Cortex of kidney (tissue), 1 donor: Measurements from ENCODE around the gene CRMP1.

Experiments
- DNase-seq: peaks from one replicate; lab custom pipeline; 2025; lab: John Stamatoyannopoulos, UW

Gene CRMP1

DNA sequence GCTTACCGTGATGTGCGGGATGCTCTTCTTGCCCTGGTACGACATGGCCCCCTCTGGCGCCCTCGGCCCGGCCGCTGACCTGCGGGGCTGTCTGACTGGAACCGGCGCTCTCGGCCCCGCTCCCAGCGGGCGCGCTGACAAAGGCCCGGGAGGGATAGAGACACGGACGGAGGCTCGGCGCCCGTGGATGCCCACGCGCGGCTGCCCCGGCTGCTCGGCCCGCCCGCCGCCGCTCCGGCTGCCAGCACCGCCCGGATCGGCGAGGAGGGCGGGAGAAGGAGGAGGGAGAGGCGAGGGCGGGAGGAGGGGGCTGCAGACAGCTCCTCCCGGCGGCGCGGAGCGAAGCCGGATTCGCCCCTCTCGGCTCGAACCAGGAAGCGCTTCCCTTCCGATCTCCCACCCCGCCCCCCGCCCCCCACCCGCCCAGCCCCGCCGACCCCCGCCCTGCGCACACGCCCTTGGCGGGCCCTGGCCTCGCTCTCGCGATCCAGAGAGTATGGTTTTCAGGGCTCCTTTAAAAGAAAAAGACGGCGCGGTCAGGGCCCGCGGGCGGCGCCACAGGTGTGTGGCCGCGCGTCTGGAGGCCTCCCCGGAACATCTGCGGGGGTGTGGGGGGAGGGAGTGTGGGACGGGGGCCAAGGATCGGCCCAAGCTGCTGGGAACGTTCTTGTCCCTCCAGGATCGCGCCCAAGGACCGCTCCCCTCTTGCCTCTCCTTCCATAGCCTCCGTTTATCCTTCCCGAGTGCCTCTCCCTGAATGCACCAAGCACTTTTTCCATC, 4.5 kb downstream of the CRMP1 start:
- DNase-seq = no peak

GRCh38 chr4:5887361-5888221, 5.3 kb downstream of the CRMP1 start:
- DNase-seq = no peak

- no peak for DNase-seq
These were observed 5.9 kb downstream of the CRMP1 start for GRCh38 chr4:5887011-5887360.

GRCh38 chr4:5885733-5886132, 7.2 kb downstream of the CRMP1 start:
- DNase-seq = no peak

GRCh38 chr4:5884796-5885195, 8.1 kb downstream of the CRMP1 start:
- no peak for DNase-seq

DNA sequence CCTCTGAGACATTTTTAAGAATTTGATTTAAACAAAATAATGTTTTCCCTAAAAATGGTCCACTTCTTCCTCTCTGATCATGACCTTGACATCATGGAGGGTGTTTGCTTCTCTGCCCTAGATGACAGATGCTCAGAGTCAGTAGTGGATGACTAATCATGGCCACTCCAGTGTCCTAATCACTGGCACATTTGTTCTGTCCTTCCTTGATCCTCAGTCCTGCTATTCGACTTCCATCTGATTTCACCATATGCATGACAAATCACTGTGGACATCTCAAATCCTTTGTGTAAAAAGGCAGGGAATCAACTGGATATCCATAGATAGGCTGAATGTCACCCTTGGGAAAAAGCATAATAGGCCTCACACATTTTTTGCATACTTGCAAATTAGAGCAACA, 9.0 kb downstream of the CRMP1 start:
- DNase-seq = no peak

DNA sequence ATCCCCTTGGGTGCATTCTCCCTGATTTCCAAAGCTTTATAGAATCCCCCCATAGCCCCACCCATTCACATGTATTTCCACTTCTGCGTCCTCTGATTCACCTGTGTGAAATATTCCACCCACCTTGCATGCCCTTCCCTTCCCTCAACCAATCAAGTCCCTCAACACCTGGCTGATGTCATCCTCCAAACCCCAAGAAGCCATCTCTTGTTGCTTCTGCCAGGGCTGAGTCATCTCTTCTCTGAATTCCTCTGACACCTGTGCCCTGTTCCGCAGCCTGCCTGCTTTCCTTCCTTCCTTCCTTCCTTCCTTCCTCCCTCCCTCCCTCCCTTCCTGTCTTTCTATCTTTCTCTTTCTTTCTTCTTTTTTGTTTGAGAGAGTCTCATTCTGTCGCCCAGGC, 9.9 kb downstream of the CRMP1 start:
- no peak for DNase-seq

- no peak for DNase-seq
These were observed 11.5 kb downstream of the CRMP1 start for GRCh38 chr4:5881340-5881739.

DNA sequence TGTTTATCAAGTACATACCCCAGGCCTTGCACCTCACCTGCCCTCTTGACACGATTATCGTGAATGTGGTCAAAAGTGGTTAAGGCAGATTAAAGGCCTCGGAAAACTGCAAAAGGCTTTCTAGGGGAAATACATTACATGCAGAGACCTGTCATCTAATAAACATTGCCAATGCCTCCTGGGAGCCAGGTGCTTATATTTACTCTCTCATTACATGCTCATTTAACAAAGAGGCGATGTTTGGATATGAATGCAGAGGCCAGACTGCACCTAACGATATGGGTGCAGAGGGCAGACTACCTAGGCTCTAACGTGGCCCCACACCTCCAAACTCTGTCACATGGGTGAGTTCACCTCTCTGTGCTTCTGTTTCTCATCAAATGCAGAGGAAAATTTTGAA, 14.5 kb downstream of the CRMP1 start:
- DNase-seq = no peak

- DNase-seq = no peak
These were observed 15.5 kb downstream of the CRMP1 start for GRCh38 chr4:5877392-5877791.

DNA sequence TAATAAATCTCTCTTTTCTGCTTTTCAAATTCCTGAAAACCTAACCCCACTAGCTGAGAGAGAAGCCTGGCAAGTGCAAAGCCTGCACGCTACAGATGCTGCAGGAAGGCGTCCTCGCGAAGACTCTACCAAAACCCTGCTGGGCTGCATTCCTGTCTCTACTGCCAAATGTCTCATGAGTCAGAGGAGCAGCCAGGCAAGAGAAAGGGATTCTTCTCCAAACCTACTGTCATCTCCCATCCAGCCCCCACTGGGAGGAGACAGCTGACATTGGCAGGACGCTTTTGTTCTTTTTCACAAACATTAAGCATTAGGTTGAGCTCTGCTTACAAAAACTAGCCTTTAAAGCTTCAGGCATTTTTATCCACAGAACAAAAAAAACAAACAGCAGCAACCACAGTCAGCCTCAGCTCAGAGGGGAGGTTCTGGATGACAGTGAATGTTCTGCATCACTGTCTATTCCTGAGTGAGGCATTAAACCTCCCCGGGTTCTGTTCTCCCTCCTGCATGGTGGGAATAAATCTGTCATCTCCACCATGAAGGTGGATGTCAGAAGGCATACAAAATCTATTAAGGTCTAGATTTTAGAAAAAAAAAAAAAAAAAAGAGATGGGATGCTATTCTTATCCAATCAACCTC, 18.0 kb downstream of the CRMP1 start:
- DNase-seq = no peak

DNA sequence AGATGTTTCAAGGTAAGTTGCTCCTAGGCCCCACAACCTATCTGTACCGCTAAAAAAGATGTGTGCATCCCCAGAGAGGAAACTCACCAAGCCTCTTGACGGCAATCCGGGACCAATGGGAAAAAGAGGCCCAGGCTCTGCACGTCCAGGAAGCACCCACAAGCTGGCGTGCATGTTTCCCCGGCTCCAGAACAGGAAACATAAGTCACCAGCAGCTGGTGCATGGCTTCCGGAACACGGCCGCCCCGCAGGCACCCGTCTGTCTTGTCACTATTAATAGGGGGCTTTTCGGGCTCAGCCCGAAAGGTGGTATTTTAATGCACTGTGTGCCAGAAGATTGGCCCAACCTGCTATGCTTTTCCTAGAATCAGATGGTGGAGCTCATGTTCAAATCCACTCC, 22.2 kb downstream of the CRMP1 start:
- DNase-seq = no peak

GRCh38 chr4:5869966-5870619, 22.8 kb downstream of the CRMP1 start:
- no peak for DNase-seq

GRCh38 chr4:5867866-5868265, 25.0 kb downstream of the CRMP1 start:
- DNase-seq = no peak

DNA sequence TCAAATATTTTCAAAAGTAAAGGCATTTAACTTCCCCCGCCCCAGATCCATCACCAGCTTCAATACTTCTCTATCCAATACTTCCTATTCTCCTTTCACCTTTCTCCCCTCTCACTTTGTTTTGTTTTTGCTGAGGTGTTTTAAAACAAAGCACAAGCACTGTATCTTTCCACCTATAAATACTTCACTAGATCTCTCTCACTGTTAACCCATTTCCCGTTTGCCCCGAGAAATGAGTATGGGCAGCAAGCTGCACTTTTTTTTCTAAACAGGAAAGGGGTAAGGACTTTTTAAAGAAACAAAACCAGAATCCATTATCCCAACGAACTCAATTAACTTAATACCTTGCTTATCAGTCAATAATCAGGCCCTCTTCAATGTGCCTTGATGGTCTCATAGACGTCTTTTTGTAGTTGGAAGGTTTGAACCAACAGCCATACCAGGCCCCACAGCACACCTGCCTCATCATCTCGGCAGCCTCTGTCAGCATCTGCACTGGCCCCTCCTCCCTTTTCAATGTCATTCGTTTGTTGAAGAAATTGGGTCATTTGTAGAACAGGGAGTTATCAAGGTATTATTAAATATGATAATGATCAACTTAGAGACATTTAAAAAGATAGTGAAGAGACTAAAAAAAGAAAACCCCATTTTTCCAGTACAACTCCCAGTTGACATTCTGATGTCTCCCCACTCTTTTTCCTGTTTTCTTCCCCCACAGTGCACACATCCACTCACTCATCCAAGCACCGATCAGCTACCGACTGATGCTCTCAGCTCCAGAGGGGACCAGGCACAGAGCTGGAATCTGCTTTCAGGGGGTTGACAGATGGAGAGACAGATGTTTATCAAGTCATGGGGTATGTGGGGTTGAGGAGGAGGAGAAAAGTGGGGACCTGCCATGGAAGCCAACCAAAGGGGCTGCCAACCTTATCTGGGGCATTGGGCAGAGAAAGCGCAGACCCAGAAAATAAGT, 25.8 kb downstream of the CRMP1 start:
- DNase-seq = no peak

GRCh38 chr4:5865896-5866599, 26.8 kb downstream of the CRMP1 start:
- DNase-seq = no peak

GRCh38 chr4:5863461-5864113, 29.3 kb downstream of the CRMP1 start:
- no peak for DNase-seq

GRCh38 chr4:5858020-5858769, 34.7 kb downstream of the CRMP1 start:
- no peak for DNase-seq

DNA sequence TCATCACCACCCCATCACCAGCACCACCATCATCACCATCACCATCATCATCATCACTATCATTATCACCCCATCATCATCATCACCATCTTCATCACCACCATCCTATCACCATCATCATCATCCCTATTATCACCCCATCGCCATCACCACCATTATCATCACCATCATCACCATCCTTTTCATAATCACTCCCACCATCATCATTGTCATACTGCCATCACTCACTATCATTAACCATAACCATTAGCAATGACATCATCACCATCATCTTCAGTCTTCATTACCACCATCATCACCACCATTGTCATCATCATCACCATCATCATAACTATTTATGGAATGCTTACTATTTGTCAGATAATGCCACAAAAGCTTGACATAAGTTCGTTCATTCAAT, 35.7 kb downstream of the CRMP1 start:
- no peak for DNase-seq
